Thoracic aorta (tissue), 2 donors: ENCODE results near the gene COLEC11. TPM values are rescaled to one million over a fixed set of nuclear protein-coding genes. Genes with fewer than 3 reads are reported as not detected.

ENCODE experiments used
- ATAC-seq: fragments of 150-250 bp; one replicate; pipeline ENCODE4 v1.8.0; 2017; ENCODE audit warnings: low read depth; ENCODE audit not compliant: insufficient number of reproducible peaks, low FRiP score
- DNase-seq: peaks from one replicate; pipeline ENCODE4 v3.0.0-alpha.2; 2020; ENCODE audit warnings: low spot score
- H3K27ac ChIP-seq, 2 donors: fragments of 200-600 bp; sonication (generic); 1 replicate in 1 of 2; 2 replicates in 1 of 2; pipeline ENCODE4 v1.5.1; 2016; ENCODE audit warnings: mild to moderate bottlenecking in 2 of 2, moderate library complexity in 2 of 2
- H3K27me3 ChIP-seq: fragments of 200-600 bp; sonication (generic); replicated peaks from 2 replicates; pipeline ENCODE4 v1.6.0; 2016; ENCODE audit warnings: mild to moderate bottlenecking; ENCODE audit not compliant: insufficient read depth
- H3K36me3 ChIP-seq: fragments of 200-600 bp; sonication (generic); one replicate; pipeline ENCODE4 v1.5.1; 2016
- H3K4me1 ChIP-seq, 2 donors: fragments of 200-600 bp; sonication (generic); 1 replicate in 1 of 2; 2 replicates in 1 of 2; pipeline versions ENCODE4 v1.5.1 to v1.6.0; 2016; ENCODE audit warnings: low read depth in 2 of 2, mild to moderate bottlenecking in 1 of 2; ENCODE audit not compliant: control insufficient read depth in 1 of 2
- H3K4me3 ChIP-seq: fragments of 200-600 bp; sonication (generic); 2 replicates; pipeline ENCODE4 v1.5.1; 2016; ENCODE audit warnings: mild to moderate bottlenecking
- H3K9me3 ChIP-seq: fragments of 200-600 bp; sonication (generic); 2 replicates; pipeline ENCODE4 v1.5.1; 2016
- total RNA-seq, 2 donors: library from RNA; depleted of rRNA; stranded (reverse); fragments of >200 nt; gene quantifications; one replicate each; pipeline versions ENCODE4 v1.1.0 to v1.2.3, GENCODE V29; 2016
- TF ChIP-seq, protein P1 (sequence below): fragments of 200-600 bp; sonication (generic); IDR thresholded peaks from one replicate; pipeline ENCODE4 v1.5.1; 2019; ENCODE audit warnings: antibody characterized with exemption

COLEC11 gene
- total RNA-seq, 2 donors from 2014 or later = 9.4 to 22.5 TPM

DNA sequence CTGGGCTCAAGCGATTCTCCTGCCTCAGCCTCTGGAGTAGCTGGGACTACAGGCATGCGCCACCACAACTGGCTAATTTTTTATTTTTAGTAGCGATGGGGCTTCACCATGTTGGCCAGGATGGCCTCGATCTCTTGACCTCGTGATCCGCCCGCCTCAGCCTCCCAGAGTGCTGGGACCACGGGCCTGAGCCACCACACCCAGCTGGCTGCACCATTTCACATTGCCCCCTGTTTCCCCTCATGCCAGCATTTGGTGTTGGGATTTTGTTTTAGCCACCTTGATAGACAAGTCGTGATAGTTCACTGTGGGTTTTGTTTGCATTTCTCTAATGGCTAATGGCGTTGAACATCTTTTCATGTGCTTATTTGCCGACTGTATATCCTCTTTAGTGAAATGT is 5.8 kb upstream of the COLEC11 start:
- TF ChIP-seq, protein P1, sequence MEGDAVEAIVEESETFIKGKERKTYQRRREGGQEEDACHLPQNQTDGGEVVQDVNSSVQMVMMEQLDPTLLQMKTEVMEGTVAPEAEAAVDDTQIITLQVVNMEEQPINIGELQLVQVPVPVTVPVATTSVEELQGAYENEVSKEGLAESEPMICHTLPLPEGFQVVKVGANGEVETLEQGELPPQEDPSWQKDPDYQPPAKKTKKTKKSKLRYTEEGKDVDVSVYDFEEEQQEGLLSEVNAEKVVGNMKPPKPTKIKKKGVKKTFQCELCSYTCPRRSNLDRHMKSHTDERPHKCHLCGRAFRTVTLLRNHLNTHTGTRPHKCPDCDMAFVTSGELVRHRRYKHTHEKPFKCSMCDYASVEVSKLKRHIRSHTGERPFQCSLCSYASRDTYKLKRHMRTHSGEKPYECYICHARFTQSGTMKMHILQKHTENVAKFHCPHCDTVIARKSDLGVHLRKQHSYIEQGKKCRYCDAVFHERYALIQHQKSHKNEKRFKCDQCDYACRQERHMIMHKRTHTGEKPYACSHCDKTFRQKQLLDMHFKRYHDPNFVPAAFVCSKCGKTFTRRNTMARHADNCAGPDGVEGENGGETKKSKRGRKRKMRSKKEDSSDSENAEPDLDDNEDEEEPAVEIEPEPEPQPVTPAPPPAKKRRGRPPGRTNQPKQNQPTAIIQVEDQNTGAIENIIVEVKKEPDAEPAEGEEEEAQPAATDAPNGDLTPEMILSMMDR = no peak
- DNase-seq (no peak), ATAC-seq (no peak)
- Histone ChIP-seq H3K4me1 (no peaks in the 10 kb centered on the region), H3K4me3 (no peak overlapping the region), H3K36me3 (no peaks in the 10 kb centered on the region), H3K9me3 (no peaks in the 10 kb centered on the region), H3K27me3 (no peaks in the 10 kb centered on the region), H3K27ac (no peak overlapping the region)

DNA sequence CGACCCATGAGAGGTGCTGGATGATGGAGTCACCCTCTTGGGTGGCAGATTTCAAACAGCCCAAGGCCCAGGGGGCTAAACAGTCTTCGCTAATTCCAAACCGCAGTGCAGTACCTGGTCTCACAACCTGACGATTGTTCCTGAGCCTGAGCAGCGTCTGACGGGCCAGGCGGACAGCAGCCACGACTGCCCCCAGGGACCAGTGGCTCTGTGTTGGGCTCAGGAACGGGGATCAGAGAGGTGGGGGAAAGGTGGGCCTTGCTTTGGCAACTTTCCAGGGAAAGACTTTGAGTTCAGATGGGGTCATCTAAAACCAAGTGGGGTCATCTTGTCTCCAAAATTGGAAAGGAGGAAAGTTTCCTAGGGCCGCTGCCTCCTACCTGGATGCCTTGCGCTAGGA is 492 bp downstream of the COLEC11 start:
- ATAC-seq = no peak
- Histone ChIP-seq H3K36me3 (no peaks in the 10 kb centered on the region), H3K4me1 (no peaks in the 10 kb centered on the region), H3K9me3 (no peaks in the 10 kb centered on the region), H3K4me3 (no peak overlapping the region), H3K27me3 (no peaks in the 10 kb centered on the region), H3K27ac (no peak overlapping the region)
- DNase-seq = no peak
- TF ChIP-seq, protein P1 = no peak

DNA sequence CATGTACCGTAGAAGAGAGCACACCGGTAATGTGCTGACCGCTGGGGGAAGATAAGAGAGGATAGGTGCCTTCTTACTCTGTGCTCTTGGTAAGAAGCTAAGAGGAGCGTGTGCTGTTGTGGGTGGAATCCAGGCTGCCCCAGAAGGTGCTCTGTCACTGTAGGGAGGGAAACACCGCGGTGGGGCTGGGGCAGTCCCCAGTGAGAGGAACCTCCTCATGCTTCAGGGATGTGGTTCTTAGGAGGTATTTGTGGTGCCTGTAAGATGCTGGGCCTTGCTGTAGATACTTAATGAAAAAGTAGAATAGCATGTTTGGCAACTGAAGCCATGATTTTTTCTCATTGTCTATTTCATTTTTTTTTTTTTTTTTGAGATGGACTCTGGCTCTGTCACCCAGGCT is 1.1 kb downstream of the COLEC11 start:
- Histone ChIP-seq H3K4me1 (no peaks in the 10 kb centered on the region), H3K27me3 (no peaks in the 10 kb centered on the region), H3K27ac (no peak overlapping the region), H3K4me3 (no peak overlapping the region), H3K36me3 (no peaks in the 10 kb centered on the region), H3K9me3 (no peaks in the 10 kb centered on the region)
- ATAC-seq (no peak), DNase-seq (no peak)
- TF ChIP-seq, protein P1 = no peak

DNA sequence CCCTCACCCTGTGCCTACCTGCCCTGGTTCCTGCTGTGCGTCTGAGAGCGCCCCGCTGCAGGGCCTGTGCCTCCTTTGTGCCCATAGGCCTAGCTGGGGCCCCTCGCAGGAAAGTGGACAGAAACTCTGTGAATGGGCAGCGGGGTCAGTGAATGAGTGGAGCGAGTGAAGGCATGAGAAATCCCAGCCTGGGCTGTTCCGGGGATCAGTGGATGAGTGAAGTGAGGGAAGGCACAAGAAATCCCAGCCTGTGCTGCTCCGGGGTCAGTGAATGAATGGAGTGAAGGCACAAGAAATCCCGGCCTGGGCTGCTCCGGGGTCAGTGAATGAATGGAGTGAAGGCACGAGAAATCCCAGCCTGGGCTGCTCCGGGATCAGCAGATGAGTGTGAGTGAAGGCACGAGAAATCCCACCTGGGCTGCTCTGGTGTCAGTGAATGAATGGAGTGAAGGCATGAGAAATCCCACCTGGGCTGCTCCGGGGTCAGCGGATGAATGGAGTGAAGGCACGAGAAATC is 2.0 kb downstream of the COLEC11 start:
- Histone ChIP-seq H3K27me3 (no peaks in the 10 kb centered on the region), H3K9me3 (no peaks in the 10 kb centered on the region), H3K4me3 (no peak overlapping the region), H3K4me1 (no peaks in the 10 kb centered on the region), H3K36me3 (no peaks in the 10 kb centered on the region), H3K27ac (no peak overlapping the region)
- TF ChIP-seq, protein P1 = no peak
- no peak for DNase-seq
- ATAC-seq = no peak

DNA sequence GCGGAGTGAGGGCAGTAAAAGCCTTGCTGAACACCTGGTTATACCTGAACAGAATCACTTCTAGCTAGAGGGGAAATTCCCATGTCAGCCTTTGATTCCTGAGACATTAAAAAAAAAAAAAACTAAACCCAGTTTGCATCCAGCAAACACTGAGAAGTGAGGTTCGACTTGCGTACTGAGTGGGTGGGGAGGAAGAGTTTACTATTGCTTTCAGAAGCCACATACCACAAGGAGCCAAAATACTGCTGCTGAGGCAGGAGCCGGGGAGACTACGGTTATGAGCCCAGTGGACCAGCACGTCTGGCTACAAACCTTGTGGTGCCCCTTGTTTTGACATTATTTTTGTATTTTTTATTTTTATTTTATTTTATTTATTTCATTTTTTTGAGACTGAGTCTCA is 2.7 kb downstream of the COLEC11 start:
- TF ChIP-seq, protein P1 = no peak
- Histone ChIP-seq H3K4me3 (no peak overlapping the region), H3K36me3 (no peaks in the 10 kb centered on the region), H3K9me3 (no peaks in the 10 kb centered on the region), H3K27me3 (no peaks in the 10 kb centered on the region), H3K4me1 (no peaks in the 10 kb centered on the region), H3K27ac (no peak overlapping the region)
- DNase-seq = no peak
- ATAC-seq = no peak
